NCI-H1092 (cell line): Measurements from ENCODE around the gene PPP3CB.
"Not testable (repeated sequence)": the region's sequence is repeated elsewhere in the genome, so short reads cannot be mapped to it uniquely, and the experiment has no call there.

Experiments
- DNase-seq: peaks from one replicate; lab custom pipeline; 2025; lab: John Stamatoyannopoulos, UW

The PPP3CB gene

DNA sequence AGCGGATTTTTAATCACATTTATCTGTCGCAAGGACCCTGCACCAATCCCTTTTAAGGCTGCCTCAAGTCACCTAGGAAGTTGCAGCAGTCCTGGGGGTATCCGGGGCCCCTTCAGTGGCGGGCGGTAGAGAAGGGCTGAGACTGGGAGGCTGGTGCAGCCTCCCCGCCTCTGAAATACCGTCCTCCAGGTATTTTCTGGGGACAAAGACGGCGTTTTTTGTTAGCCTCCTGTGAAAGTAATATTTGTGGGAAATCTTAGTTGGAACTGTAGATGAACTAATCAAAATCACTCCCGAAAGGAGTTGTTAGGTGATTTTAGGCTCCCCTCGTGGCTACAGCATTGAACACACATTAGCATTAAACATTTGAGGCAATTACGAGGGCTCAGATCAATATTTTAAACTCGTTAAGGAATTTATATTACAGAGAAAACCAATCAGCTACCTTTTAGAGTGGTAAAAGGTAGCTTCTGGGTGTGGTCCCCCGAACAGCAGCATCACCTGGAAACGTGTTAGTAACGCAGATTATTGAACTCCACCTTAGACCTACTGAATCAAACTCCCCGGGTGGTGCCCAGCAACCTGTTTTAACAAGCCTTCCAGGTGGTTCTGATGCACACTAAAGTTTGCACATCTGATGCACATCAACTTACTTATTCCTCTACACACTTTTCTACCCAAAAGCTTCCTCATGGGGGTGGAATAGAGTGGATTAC is 81.4 kb downstream of the PPP3CB start:
- DNase-seq: no peak

GRCh38 chr10:73413528-73414229 is 82.1 kb downstream of the PPP3CB start, which contains the start of gene ANXA7:
Gene ANXA7 (minus strand): TSS chr10:73414058. CDS start chr10:73400856, 13,202 bp downstream.
- peak; percentile 83 for DNase-seq

DNA sequence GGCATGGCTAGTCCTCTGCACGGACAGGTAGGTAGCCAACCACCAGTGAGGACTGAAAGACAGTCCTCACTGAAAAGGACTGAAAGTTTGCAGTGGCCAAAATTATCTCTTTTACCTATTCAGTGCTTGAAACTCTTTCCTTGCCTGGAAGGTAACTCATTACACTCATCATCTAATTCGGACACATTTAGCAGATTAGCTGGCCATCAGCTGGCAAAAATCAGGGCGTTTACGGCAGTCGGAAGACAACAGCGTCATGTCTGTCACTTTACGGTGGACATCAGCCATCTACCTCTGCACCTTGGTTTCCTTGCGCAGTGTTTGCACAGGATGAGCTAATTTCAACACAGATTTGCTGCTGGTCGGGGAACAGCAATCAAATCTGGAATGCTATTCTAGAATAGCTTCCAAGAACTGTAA is 82.7 kb downstream of the PPP3CB start:
- DNase-seq: peak; percentile 17

DNA sequence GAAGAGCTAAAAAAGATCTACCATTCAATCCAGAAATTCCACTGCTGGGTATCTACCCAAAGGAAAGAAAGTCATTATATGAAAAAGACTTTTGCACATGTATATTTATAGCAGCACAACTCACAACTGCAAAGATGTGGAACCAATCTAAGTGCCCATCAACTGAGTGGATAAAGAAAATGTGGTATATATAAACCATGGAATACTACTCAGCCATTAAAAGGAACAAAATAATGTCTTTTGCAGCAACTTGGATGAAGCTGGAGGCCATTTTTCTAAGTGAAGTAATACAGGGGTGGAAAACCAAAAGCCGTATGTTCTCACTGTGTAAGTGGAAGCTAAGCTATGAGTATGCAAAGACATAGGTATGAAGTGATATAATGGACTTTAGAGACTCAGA is 84.9 kb downstream of the PPP3CB start:
- no peak for DNase-seq

DNA sequence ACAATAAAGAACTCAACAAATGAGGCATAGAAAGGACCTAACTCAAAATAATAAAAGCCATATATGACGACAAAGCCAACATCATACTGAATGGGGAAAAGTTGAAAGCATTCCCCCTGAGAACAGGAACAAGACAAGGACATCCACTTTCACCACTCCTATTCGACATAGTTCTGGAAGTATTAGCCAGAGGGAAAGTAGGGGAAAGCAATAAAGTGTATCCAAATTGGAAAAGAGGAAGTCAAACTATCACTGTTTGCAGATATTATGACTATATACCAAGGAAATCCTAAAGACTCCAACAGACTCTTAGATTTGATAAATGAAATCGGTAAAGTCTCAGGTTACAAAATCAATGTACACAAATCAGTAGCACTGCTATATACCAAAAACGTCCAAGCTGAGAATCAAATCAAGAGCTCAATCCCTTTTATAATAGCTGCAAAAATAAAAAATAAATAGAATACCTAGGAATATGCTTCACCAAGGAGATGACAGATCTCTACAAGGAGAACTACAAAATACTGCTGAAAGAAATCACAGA is 86.8 kb downstream of the PPP3CB start:
- no peak for DNase-seq

GRCh38 chr10:73408061-73408460 is 87.8 kb downstream of the PPP3CB start:
- no peak for DNase-seq

GRCh38 chr10:73407495-73407894 is 88.3 kb downstream of the PPP3CB start:
- DNase-seq: no peak

- DNase-seq: no peak
These were observed 89.0 kb downstream of the PPP3CB start for GRCh38 chr10:73406846-73407245.

DNA sequence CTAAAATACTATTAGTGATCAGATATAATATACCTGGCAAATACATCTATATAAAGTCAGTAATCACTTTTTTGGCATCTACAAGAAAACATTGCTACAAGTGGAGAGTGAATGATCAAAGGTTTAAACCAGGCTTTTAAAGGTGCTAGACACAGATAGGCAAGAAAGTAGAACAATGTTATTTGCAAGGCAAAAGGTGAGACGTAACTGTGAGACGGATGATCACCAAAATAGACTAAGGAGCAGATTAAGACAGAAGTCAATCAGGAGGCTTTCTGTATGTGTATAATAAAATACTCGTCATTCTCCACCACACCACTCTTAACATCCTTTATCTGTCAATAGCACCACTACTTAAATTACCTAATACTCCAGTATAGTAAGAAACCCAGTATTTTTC is 90.3 kb downstream of the PPP3CB start:
- DNase-seq: no peak

GRCh38 chr10:73404690-73405089 is 91.1 kb downstream of the PPP3CB start:
- DNase-seq: no peak

- no peak for DNase-seq
These were observed 94.2 kb downstream of the PPP3CB start for GRCh38 chr10:73401636-73402035.

GRCh38 chr10:73399063-73399462 is 96.8 kb downstream of the PPP3CB start:
- DNase-seq: no peak

DNA sequence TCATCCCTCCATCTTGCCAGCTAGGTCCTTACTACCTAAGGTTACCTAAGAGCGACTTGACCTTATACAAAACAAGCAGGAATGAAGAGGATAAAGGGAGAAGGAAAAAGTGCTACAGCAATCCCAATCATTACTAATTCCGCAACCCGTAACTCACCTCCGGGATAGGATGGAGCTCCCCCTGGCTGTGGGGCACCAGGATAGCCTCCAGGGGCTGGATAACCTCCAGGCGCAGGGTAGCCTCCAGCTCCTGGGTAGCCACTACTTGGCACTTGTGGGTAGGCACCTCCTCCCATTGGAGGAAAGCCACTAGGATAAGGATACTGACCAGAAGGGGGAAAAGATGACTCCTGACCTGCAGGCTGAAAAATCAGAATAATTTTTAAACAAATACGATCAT is 97.8 kb downstream of the PPP3CB start:
- no peak for DNase-seq

DNA sequence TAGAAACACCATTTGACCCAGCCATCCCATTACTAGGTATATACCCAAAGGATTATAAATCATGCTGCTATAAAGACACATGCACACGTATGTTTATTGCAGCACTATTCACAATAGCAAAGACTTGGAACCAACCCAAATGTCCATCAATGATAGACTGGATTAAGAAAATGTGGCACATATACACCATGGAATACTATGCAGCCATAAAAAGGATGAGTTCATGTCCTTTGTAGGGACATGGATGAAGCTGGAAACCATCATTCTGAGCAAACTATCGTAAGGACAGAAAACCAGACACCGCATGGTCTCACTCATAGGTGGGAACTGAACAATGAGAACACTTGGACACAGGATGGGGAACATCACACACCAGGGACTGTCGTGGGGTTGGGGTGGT is 101.5 kb downstream of the PPP3CB start:
- not testable (repeated sequence) for DNase-seq

DNA sequence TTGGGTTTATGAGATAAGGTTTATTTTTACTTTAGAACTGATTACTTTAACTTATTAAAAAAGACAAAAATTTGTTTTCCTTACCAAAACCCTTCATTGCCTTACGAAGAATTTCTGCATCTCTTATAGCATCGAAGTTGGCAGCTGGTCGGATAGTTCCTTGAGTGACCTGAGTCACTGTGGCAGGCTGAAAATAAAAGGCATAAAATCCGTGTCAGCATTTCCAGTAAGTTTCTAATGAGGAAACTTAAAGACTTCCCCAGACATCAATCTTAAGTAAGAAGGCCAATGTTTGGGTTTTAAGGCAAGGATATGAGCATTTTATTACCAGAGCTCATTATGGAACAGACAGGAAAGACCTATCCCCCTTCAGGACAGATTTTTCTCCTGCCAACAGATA is 107.6 kb downstream of the PPP3CB start:
- no peak for DNase-seq

GRCh38 chr10:73386583-73386982 is 109.2 kb downstream of the PPP3CB start:
- DNase-seq: no peak
